A549 (cell line): ENCODE measurements around the gene THPO. TPM values are rescaled to one million over a fixed set of nuclear protein-coding genes. Genes with fewer than 3 reads are reported as not detected.

ENCODE experiments used
- ATAC-seq, 2 experiments: fragments of 200-7000 bp in 1 of 2; fragments of >200 bp in 1 of 2; cut with Nextera tagmentation in 1 of 2; cut with Tn5 transposase in 1 of 2; 3 replicates each; pipeline versions ENCODE4 v1.8.0 to v1.9.1; 2018 to 2020; ENCODE audit warnings: mild to moderate bottlenecking in 1 of 2, moderate library complexity in 1 of 2
- CTCF ChIA-PET: fragments of 300-600 bp; sonication (Branson Sonifier 250); formaldehyde crosslinking; extraction: SDS; loops from one replicate; lab custom pipeline; 2021; ENCODE audit warnings: antibody characterized with exemption, inconsistent platforms; lab: Yijun Ruan, JAX
- POLR2A ChIA-PET: fragments of 350-600 bp; formaldehyde crosslinking; extraction: SDS; loops from one replicate; lab custom pipeline; 2021; ENCODE audit warnings: antibody characterized with exemption, inconsistent platforms; lab: Yijun Ruan, JAX
- DNase-seq, 2 experiments: peaks; one replicate each; pipeline versions ENCODE4 v3.0.0 to v3.0.0-alpha.2; 2011 to 2016; ENCODE audit warnings: low read depth in 1 of 2, low spot score in 1 of 2
- FAIRE-seq: peaks from 2 replicates; lab custom pipeline; 2011; peaks lifted over from hg19 to GRCh38; lab: Jason Lieb, UNC
- H3K27ac ChIP-seq, 2 experiments: fragments of >200 bp; sonication (Bioruptor Twin); formaldehyde crosslinking; 3 replicates each; pipeline ENCODE4 v1.5.1; 2016 to 2017
- H3K4me1 ChIP-seq: fragments of >200 bp; sonication (Bioruptor Twin); formaldehyde crosslinking; 3 replicates; pipeline ENCODE4 v1.6.1; 2016
- H3K4me2 ChIP-seq: fragments of >200 bp; sonication (Bioruptor Twin); formaldehyde crosslinking; 3 replicates; pipeline ENCODE4 v1.6.1; 2016
- H3K4me3 ChIP-seq: fragments of >200 bp; sonication (Bioruptor Twin); formaldehyde crosslinking; 3 replicates; pipeline ENCODE4 v1.5.1; 2016
- H3K9me3 ChIP-seq: fragments of >200 bp; sonication (Bioruptor Twin); formaldehyde crosslinking; 3 replicates; pipeline ENCODE4 v1.6.1; 2016
- BHLHE40 ChIP-seq: IDR thresholded peaks from 2 replicates; pipeline ENCODE4 v1.6.1; 2012; ENCODE audit warnings: low read depth, low read length, inconsistent platforms
- CBX8 ChIP-seq: fragments of 200-600 bp; sonication (generic); IDR thresholded peaks from 2 replicates; pipeline ENCODE4 v1.6.1; 2016
- CEBPB ChIP-seq, 2 experiments: fragments of >200 bp in 1 of 2; sonication (Bioruptor Twin) in 1 of 2; formaldehyde crosslinking in 1 of 2; IDR thresholded peaks; 2 replicates each; pipeline ENCODE4 v1.6.1; 2012 to 2016
- ESRRA ChIP-seq: fragments of 150-350 bp; IDR thresholded peaks from 2 replicates; pipeline ENCODE4 v1.6.1; 2014; ENCODE audit warnings: mild to moderate bottlenecking, low read length, borderline replicate concordance
- FOXS1 ChIP-seq: fragments of 250-450 bp; sonication (Bioruptor Pico); IDR thresholded peaks from 2 replicates; pipeline ENCODE4 v1.5.0; 2020; ENCODE audit warnings: mild to moderate bottlenecking, moderate library complexity
- HOXA7 ChIP-seq: fragments of 250-450 bp; sonication (Bioruptor Pico); IDR thresholded peaks from 2 replicates; pipeline ENCODE4 v1.5.0; 2020; ENCODE audit warnings: mild to moderate bottlenecking, moderate library complexity
- JUN ChIP-seq, 2 experiments: fragments of >200 bp; sonication (Bioruptor Twin); formaldehyde crosslinking; IDR thresholded peaks; 2 replicates in 1 of 2; 3 replicates in 1 of 2; pipeline ENCODE4 v1.6.1; 2016 to 2017
- KDM1A ChIP-seq: fragments of 200-600 bp; sonication (generic); IDR thresholded peaks from 2 replicates; pipeline ENCODE4 v1.6.1; 2016; ENCODE audit warnings: low read depth, mild to moderate bottlenecking
- NFE2L2 ChIP-seq: fragments of 150-350 bp; conservative IDR thresholded peaks from 2 replicates; pipeline ENCODE4 v1.6.1; 2014; ENCODE audit warnings: low read length
- POLR2AphosphoS2 ChIP-seq: conservative IDR thresholded peaks from 2 replicates; pipeline ENCODE4 v1.6.1; 2012; ENCODE audit warnings: low read length, improper control_type of control experiment, inconsistent platforms
- RARB ChIP-seq: fragments of 250-450 bp; sonication (Bioruptor Pico); IDR thresholded peaks from 2 replicates; pipeline ENCODE4 v1.8.0; 2021; ENCODE audit warnings: mild to moderate bottlenecking, moderate library complexity
- RCOR1 ChIP-seq: fragments of 150-350 bp; IDR thresholded peaks from 2 replicates; pipeline ENCODE4 v1.6.1; 2014; ENCODE audit warnings: antibody characterized with exemption, low read length, low read depth
- RFX5 ChIP-seq: fragments of 450-650 bp; IDR thresholded peaks from 2 replicates; pipeline ENCODE4 v1.7.1; 2014; ENCODE audit warnings: antibody characterized with exemption, mild to moderate bottlenecking, moderate library complexity
- TFCP2L1 ChIP-seq: fragments of 250-450 bp; sonication (Bioruptor Pico); IDR thresholded peaks from 2 replicates; pipeline ENCODE4 v1.5.0; 2021; ENCODE audit warnings: mild to moderate bottlenecking
- TP53 ChIP-seq: fragments of 250-450 bp; sonication (Bioruptor Pico); IDR thresholded peaks from 2 replicates; pipeline ENCODE4 v1.5.0; 2021; ENCODE audit warnings: mild to moderate bottlenecking, moderate library complexity
- ZFP36 ChIP-seq: fragments of 450-650 bp; IDR thresholded peaks from 2 replicates; pipeline ENCODE4 v1.6.1; 2014; ENCODE audit warnings: borderline replicate concordance; ENCODE audit not compliant: partially characterized antibody
- ZNF302 ChIP-seq: fragments of 250-450 bp; sonication (Bioruptor Pico); IDR thresholded peaks from 2 replicates; pipeline ENCODE4 v1.9.0; 2021; ENCODE audit warnings: inconsistent platforms, mild to moderate bottlenecking, moderate library complexity
- ZSCAN20 ChIP-seq: fragments of 250-450 bp; sonication (Bioruptor Pico); IDR thresholded peaks from 2 replicates; pipeline ENCODE4 v1.8.0; 2022; ENCODE audit warnings: mild to moderate bottlenecking, moderate library complexity
- WGBS: methylation state at CpG from one replicate; pipeline ENCODE4 v1.1.6; 2017; ENCODE audit errors: missing lambda C conversion rate; 5-methylcytosine and 5-hydroxymethylcytosine counted together
- polyA plus RNA-seq, 4 experiments: library from polyadenylated mRNA; depleted of rRNA in 3 of 4; stranded (reverse); fragments of >200 nt; fragmentation: RNase III in 1 of 4; extraction: RNeasy Plus Mini Kit Qiagen cat#74134 plus additional on column Dnase treatment in 1 of 4; gene quantifications; 2 replicates in 3 of 4; 3 replicates in 1 of 4; pipeline ENCODE4 v1.2.3, GENCODE V29; 2011 to 2017
- TF ChIP-seq, protein P1 (sequence below): fragments of >200 bp; sonication (Bioruptor Twin); formaldehyde crosslinking; IDR thresholded peaks from 3 replicates; pipeline ENCODE4 v1.6.1; 2016
- TF ChIP-seq, protein P2 (sequence below): IDR thresholded peaks from 2 replicates; pipeline ENCODE4 v1.6.1; 2012; ENCODE audit warnings: low read depth, borderline replicate concordance
- TF ChIP-seq, protein P3 (sequence below): fragments of >200 bp; sonication (Bioruptor Twin); formaldehyde crosslinking; IDR thresholded peaks from 3 replicates; pipeline ENCODE4 v1.5.1; 2016
- TF ChIP-seq, protein P4 (sequence below): fragments of 250-450 bp; sonication (Bioruptor Pico); IDR thresholded peaks from 2 replicates; pipeline ENCODE4 v1.5.0; 2021; ENCODE audit warnings: mild to moderate bottlenecking, moderate library complexity, borderline replicate concordance
- TF ChIP-seq, protein P5 (sequence below): IDR thresholded peaks from 2 replicates; pipeline ENCODE4 v1.6.1; 2012

The THPO gene
- polyA plus RNA-seq, 2 of the 4 experiments (the other 2 are of a cell fraction) = 0.06 TPM; not detected in 1

DNA sequence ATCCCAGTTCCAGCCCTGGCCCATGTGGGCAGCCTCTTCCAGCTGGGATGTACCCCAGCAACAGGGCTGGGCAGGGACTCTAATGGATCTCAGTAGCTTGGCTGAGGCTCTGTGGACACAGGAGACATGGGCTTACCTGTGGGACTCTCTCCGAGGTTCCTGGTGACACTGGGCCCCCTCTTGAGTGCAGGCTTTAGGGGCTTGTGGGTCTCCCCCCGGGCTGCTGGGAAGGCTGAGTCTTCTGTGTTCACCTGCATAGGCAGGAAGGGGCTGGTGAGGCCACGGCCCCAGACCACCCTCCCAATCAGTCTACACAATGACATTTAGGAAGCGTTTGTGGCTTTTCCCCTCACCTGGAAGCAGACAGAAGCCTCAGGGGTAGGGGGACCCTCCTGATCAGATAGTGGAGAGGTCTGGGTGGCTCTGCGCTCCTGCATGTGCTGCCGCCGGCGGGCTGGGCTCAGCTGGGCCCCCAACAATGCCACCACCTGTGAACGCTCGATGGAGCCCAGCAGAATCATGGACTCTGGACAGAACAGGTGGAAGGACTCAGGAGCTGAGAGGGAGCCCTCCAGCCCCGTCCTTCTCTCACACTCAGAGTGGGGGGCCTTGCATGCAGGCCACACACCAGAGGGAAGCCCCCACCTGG, 25.0 kb downstream of the THPO start:
- Histone ChIP-seq H3K9me3 (no peaks in the 10 kb centered on the region), H3K27ac (no peak overlapping the region), H3K4me1 (no peaks in the 10 kb centered on the region), H3K4me3 (no peak overlapping the region), H3K4me2 (no peak overlapping the region)
- ChIA-PET POLR2A (no interaction called here), CTCF (interaction anchor here (0.8 to 3.6 kb wide), 12 partner anchors 8 to 161 kb away, joined by 3 to 23 read pairs (median 6); partner anchors contain the start of genes FAM131A and POLR2H)
- FAIRE-seq (no peak), DNase-seq (no peak), ATAC-seq (no peak)
- TF ChIP-seq, protein P1, sequence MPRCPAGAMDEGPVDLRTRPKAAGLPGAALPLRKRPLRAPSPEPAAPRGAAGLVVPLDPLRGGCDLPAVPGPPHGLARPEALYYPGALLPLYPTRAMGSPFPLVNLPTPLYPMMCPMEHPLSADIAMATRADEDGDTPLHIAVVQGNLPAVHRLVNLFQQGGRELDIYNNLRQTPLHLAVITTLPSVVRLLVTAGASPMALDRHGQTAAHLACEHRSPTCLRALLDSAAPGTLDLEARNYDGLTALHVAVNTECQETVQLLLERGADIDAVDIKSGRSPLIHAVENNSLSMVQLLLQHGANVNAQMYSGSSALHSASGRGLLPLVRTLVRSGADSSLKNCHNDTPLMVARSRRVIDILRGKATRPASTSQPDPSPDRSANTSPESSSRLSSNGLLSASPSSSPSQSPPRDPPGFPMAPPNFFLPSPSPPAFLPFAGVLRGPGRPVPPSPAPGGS = no peak
- no peak for TF ChIP-seq KDM1A
- TF ChIP-seq, protein P2, sequence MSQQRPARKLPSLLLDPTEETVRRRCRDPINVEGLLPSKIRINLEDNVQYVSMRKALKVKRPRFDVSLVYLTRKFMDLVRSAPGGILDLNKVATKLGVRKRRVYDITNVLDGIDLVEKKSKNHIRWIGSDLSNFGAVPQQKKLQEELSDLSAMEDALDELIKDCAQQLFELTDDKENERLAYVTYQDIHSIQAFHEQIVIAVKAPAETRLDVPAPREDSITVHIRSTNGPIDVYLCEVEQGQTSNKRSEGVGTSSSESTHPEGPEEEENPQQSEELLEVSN = no peak
- TF ChIP-seq BHLHE40 = no peak
- no peak for TF ChIP-seq JUN (IDR thresholded peaks at IDR 0.05)
- TF ChIP-seq, protein P3, sequence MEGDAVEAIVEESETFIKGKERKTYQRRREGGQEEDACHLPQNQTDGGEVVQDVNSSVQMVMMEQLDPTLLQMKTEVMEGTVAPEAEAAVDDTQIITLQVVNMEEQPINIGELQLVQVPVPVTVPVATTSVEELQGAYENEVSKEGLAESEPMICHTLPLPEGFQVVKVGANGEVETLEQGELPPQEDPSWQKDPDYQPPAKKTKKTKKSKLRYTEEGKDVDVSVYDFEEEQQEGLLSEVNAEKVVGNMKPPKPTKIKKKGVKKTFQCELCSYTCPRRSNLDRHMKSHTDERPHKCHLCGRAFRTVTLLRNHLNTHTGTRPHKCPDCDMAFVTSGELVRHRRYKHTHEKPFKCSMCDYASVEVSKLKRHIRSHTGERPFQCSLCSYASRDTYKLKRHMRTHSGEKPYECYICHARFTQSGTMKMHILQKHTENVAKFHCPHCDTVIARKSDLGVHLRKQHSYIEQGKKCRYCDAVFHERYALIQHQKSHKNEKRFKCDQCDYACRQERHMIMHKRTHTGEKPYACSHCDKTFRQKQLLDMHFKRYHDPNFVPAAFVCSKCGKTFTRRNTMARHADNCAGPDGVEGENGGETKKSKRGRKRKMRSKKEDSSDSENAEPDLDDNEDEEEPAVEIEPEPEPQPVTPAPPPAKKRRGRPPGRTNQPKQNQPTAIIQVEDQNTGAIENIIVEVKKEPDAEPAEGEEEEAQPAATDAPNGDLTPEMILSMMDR = no peak
- no peak for TF ChIP-seq RCOR1
- TF ChIP-seq, protein P4, sequence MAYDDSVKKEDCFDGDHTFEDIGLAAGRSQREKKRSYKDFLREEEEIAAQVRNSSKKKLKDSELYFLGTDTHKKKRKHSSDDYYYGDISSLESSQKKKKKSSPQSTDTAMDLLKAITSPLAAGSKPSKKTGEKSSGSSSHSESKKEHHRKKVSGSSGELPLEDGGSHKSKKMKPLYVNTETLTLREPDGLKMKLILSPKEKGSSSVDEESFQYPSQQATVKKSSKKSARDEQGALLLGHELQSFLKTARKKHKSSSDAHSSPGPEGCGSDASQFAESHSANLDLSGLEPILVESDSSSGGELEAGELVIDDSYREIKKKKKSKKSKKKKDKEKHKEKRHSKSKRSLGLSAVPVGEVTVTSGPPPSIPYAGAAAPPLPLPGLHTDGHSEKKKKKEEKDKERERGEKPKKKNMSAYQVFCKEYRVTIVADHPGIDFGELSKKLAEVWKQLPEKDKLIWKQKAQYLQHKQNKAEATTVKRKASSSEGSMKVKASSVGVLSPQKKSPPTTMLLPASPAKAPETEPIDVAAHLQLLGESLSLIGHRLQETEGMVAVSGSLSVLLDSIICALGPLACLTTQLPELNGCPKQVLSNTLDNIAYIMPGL (CRISPR knock-in tag) = no peak
- TF ChIP-seq NFE2L2 = no peak
- no peak for TF ChIP-seq HOXA7 (CRISPR knock-in tag)
- no peak for TF ChIP-seq RFX5
- no peak for TF ChIP-seq CBX8
- TF ChIP-seq TFCP2L1 (CRISPR knock-in tag) = no peak
- TF ChIP-seq ZSCAN20 (CRISPR knock-in tag) = no peak
- TF ChIP-seq CEBPB (IDR thresholded peaks at IDR 0.05) = no peak
- no peak for TF ChIP-seq ZFP36
- WGBS = 100% methylated on average over 1 of the region's 11 CpGs

DNA sequence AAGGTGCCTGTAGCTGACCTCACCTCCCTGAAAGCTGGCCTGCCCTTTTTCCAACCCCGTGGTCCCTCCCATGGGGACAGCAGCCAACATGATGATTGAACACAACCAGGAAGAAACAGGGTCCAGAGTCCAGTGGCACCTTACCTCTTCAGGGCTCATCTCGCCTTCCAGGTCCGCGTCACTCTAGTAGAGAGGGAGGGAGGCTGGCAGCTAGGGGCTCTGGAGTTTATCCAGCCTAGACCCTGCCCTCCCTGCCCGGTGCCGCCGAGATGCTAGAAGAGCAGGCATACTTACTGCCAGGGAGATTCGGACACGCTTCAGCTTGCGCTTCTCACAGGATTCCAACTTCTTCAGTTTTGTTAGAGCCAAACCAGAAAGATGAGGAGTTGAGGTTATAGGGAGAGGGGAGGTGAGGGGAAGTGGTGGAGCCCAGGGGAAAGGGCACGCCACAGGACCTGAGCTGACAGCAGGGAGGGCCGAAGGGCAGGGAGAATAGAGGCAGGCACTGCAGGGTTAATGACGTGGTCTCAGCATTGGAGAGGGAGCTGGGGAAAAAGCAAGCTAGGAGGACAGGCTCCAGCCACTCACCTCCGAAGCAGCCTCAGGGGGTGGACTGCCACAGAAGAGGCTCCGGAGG, 25.7 kb downstream of the THPO start:
- DNase-seq (no peak), FAIRE-seq (no peak), ATAC-seq (no peak)
- CTCF ChIA-PET = interaction anchor here (1.2 to 3.6 kb wide), 4 partner anchors 7 to 23 kb away, joined by 3 to 23 read pairs (median 4); partner anchors contain the start of genes CLCN2 and POLR2H
- Histone ChIP-seq H3K4me1 (no peaks in the 10 kb centered on the region), H3K27ac (no peak overlapping the region), H3K4me2 (no peak overlapping the region), H3K4me3 (no peak overlapping the region)
- WGBS = 89% methylated on average over 14 of the region's 15 CpGs
- POLR2A ChIA-PET = no interaction called here
- TF ChIP-seq CEBPB (IDR thresholded peaks at IDR 0.05) (no peak), FOXS1 (CRISPR knock-in tag) (no peak), BHLHE40 (no peak), TFCP2L1 (CRISPR knock-in tag) (no peak), CBX8 (no peak), NFE2L2 (no peak), TP53 (CRISPR knock-in tag) (no peak), ESRRA (no peak), POLR2AphosphoS2 (no peak), ZNF302 (no peak), ZFP36 (no peak), RARB (no peak), RCOR1 (no peak)
- TF ChIP-seq, protein P3 = no peak
- TF ChIP-seq, protein P5, sequence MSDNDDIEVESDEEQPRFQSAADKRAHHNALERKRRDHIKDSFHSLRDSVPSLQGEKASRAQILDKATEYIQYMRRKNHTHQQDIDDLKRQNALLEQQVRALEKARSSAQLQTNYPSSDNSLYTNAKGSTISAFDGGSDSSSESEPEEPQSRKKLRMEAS = no peak
- TF ChIP-seq, protein P4 (CRISPR knock-in tag) = no peak
- TF ChIP-seq, all 56 proteins: peak for 0
- H3K9me3 ChIP-seq = no peaks in the 10 kb centered on the region
